Endothelial cell of umbilical vein (primary cell): ENCODE results near the gene MADCAM1.

ENCODE experiments used
- EZH2 ChIP-seq: IDR thresholded peaks from 2 replicates; pipeline ENCODE4 v1.6.1; 2012; ENCODE audit warnings: borderline replicate concordance, low read depth, mild to moderate bottlenecking, moderate library complexity, low read length, inconsistent platforms; ENCODE audit not compliant: severe bottlenecking
- MYC ChIP-seq: IDR thresholded peaks from one replicate; pipeline ENCODE4 v1.6.1; 2011; ENCODE audit warnings: mild to moderate bottlenecking, low read depth, low read length
- POLR2A ChIP-seq: IDR thresholded peaks from 2 replicates; pipeline ENCODE4 v1.6.1; 2012; ENCODE audit warnings: low read depth, mild to moderate bottlenecking, control low read depth, low read length
- POLR2AphosphoS5 ChIP-seq: IDR thresholded peaks from 2 replicates; pipeline ENCODE4 v1.6.1; 2012; ENCODE audit warnings: low read depth, mild to moderate bottlenecking, control low read depth, low read length, moderate library complexity; ENCODE audit not compliant: insufficient read depth
- TF ChIP-seq, protein P1 (sequence below): IDR thresholded peaks from 2 replicates; pipeline ENCODE4 v1.6.1; 2011; ENCODE audit not compliant: insufficient read depth, insufficient read length
- TF ChIP-seq, protein P2 (sequence below), 2 donors: IDR thresholded peaks; 1 replicate in 1 of 2; 2 replicates in 1 of 2; pipeline ENCODE4 v1.5.1; 2011; ENCODE audit warnings: low read length in 2 of 2, mild to moderate bottlenecking in 2 of 2, moderate library complexity in 2 of 2, control low read depth in 1 of 2, inconsistent platforms in 1 of 2, low read depth in 1 of 2; ENCODE audit not compliant: insufficient read depth in 1 of 2; ENCODE audit errors: extremely low read depth in 1 of 2

DNA sequence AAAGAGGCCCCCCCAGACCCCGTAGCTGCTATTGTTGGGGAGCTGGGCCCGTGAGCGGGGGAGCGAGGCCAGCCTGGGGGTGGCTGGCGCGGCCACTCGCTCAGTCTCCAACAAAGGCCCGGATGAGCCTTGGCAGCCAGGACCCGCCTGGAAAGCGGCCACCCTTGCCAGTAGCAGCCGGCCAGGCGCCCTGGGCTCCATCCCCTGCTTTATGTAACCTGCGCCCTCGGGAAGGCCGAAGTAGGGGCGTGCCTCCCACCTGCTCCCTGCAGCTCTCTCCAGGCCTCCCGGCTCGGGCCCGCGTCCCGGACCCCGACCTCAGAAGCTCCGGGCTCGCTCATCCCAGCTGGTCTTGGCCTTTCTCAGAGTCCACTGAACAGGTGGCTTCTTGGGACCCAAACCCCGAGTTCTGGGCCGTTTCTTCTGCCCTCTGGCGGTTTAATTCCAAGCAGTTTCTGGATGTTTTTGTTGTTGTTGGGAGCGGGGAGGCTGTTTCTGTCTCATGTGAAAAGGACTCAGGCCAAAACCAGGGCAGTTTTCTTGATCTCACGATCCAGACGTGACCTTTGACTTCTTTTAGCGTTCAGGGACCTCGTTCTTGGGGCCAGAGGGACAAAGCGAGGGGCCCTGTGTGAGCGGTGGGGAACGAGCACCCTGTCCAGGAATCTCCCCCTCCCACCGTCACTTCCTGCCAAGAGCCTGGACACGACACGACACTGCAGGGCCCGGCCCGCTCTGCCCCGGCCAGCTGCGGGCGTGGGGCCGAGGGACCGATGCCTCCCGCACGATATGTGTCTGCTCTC lies 36.5 kb downstream of the MADCAM1 start:
- TF ChIP-seq, protein P1, sequence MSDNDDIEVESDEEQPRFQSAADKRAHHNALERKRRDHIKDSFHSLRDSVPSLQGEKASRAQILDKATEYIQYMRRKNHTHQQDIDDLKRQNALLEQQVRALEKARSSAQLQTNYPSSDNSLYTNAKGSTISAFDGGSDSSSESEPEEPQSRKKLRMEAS, result no peak
- TF ChIP-seq POLR2A (no peak), EZH2 (no peak), POLR2AphosphoS5 (no peak), MYC (no peak)
- TF ChIP-seq, protein P2, sequence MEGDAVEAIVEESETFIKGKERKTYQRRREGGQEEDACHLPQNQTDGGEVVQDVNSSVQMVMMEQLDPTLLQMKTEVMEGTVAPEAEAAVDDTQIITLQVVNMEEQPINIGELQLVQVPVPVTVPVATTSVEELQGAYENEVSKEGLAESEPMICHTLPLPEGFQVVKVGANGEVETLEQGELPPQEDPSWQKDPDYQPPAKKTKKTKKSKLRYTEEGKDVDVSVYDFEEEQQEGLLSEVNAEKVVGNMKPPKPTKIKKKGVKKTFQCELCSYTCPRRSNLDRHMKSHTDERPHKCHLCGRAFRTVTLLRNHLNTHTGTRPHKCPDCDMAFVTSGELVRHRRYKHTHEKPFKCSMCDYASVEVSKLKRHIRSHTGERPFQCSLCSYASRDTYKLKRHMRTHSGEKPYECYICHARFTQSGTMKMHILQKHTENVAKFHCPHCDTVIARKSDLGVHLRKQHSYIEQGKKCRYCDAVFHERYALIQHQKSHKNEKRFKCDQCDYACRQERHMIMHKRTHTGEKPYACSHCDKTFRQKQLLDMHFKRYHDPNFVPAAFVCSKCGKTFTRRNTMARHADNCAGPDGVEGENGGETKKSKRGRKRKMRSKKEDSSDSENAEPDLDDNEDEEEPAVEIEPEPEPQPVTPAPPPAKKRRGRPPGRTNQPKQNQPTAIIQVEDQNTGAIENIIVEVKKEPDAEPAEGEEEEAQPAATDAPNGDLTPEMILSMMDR (IDR thresholded peaks at IDR 0.05; ENCODE audit: extremely low read depth in 1 of 2, insufficient read depth in 1 of 2, low read depth in 1 of 2, low read length in 2 of 2), result peak; percentile 51 to 67
